Measurements from ENCODE around the gene OR51A7. TPM values are rescaled to one million over a fixed set of nuclear protein-coding genes. Genes with fewer than 3 reads are reported as not detected.

The OR51A7 gene
- total and polyA plus RNA-seq, 2 donors (not counting 1 experiment from before 2014, with no cell fraction given), result not detected

DNA sequence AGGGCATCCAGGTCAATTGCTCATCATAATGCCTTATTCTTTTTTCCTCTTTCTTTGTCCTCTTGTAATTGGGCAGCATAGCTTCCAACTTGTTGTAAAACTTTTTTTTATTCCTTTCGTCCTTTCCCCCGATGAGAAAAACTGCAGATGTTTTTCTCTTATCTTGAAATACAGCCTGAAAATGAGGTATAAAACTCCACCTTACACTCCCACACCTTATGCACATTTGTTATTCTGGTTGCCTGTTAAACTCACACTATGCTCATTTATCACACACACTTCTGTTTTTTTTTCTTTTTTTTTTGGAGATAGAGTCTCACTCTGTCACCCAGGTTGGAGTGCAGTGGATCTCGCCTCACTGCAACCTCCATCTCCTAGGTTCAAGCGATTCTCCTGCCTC lies 53.8 kb downstream of the OR51A7 start:
- Histone ChIP-seq H3K4me3 (ENCODE audit: control extremely low read depth in 1 of 5, extremely low read depth in 1 of 5, insufficient read depth in 1 of 5, low read depth in 2 of 5, low read length in 4 of 5) (no peak overlapping the region), H4K20me1 (ENCODE audit: control insufficient read depth, insufficient read depth, low read length, poor library complexity, severe bottlenecking) (no peaks in the 10 kb centered on the region), H3K9ac (ENCODE audit: low read length) (no peak overlapping the region), H3K79me2 (ENCODE audit: control insufficient read depth, insufficient read depth, low read length) (no peaks in the 10 kb centered on the region), H3K4me1 (ENCODE audit: control insufficient read depth in 2 of 2, insufficient read depth in 2 of 2, low read length in 2 of 2) (no peaks in the 10 kb centered on the region), H2AFZ (ENCODE audit: insufficient read depth, low read depth, low read length, poor library complexity, severe bottlenecking) (no peak overlapping the region), H3K27ac (ENCODE audit: low read length in 2 of 2) (no peak overlapping the region), H3K36me3 (replicated peaks in 1 of 2; ENCODE audit: control extremely low read depth in 1 of 2, control insufficient read depth in 1 of 2, extremely low read depth in 1 of 2, insufficient read depth in 2 of 2, low read length in 1 of 2) (no peaks in the 10 kb centered on the region), H3K9me3 (ENCODE audit: control extremely low read depth in 1 of 3, control insufficient read depth in 2 of 3, insufficient read depth in 1 of 3, low read length in 2 of 3) (no peaks in the 10 kb centered on the region), H3K27me3 (replicated peaks in 1 of 4; ENCODE audit: control extremely low read depth in 1 of 4, control insufficient read depth in 3 of 4, insufficient read depth in 4 of 4, low read length in 3 of 4) (no peaks in the 10 kb centered on the region), H3K4me2 (replicated peaks; ENCODE audit: low read depth, low read length, poor library complexity, severe bottlenecking) (no peak overlapping the region)
- WGBS (ENCODE audit: insufficient coverage), result 100% methylated on average over 2 of the region's 4 CpGs
- Mint-ChIP-seq H3K4me3 (no peak overlapping the region), H3K9me3 (ENCODE audit: insufficient read depth) (no peaks in the 10 kb centered on the region), H3K4me1 (no peaks in the 10 kb centered on the region), H3K27ac (no peak overlapping the region), H3K27me3 (no peaks in the 10 kb centered on the region)
- no peak for DNase-seq
- CTCF ChIA-PET, result no interaction called here
- ATAC-seq (ENCODE audit: low read depth), result no peak
- POLR2A ChIA-PET, result no interaction called here
- TF ChIP-seq EZH2 (IDR thresholded peaks at IDR 0.05; ENCODE audit: borderline replicate concordance, insufficient read depth, low read depth, low read length, poor library complexity, severe bottlenecking) (no peak), CTCF (IDR thresholded peaks at IDR 0.05) (no peak)
- intact Hi-C loops (cut with micrococcal nuclease), result no loop called here

Other genes with a start within 250 kb of the OR51A7 start
- gene OR51E2, start 205.9 kb upstream of the OR51A7 start, total RNA-seq, result not detected in 2 replicates
- gene OR51E2, start 205.9 kb upstream of the OR51A7 start, polyA plus RNA-seq, result not detected in 2 replicates
- not detected in 2 replicates for gene MMP26, start 199.0 kb upstream of the OR51A7 start, total RNA-seq
- gene MMP26, start 199.0 kb upstream of the OR51A7 start, polyA plus RNA-seq, result not detected in 2 replicates
- gene OR51F1, start 133.8 kb upstream of the OR51A7 start, total RNA-seq, result not detected in 2 replicates
- gene OR51F1, start 133.8 kb upstream of the OR51A7 start, polyA plus RNA-seq, result not detected in 2 replicates
- not detected in 2 replicates for gene OR52R1, start 99.4 kb upstream of the OR51A7 start, total RNA-seq
- gene OR52R1, start 99.4 kb upstream of the OR51A7 start, polyA plus RNA-seq, result not detected in 2 replicates
- gene OR51F2, start 82.5 kb upstream of the OR51A7 start, total RNA-seq, result not detected in 2 replicates
- not detected in 2 replicates for gene OR51F2, start 82.5 kb upstream of the OR51A7 start, polyA plus RNA-seq
- gene OR51S1, start 54.6 kb upstream of the OR51A7 start, total RNA-seq, result not detected in 2 replicates
- not detected in 2 replicates for gene OR51S1, start 54.6 kb upstream of the OR51A7 start, polyA plus RNA-seq
- not detected in 2 replicates for gene OR51T1, start 21.9 kb upstream of the OR51A7 start, total RNA-seq
- gene OR51T1, start 21.9 kb upstream of the OR51A7 start, polyA plus RNA-seq, result not detected in 2 replicates
- not detected in 2 replicates for gene OR51G2, start 15.6 kb downstream of the OR51A7 start, total RNA-seq
- not detected in 2 replicates for gene OR51G2, start 15.6 kb downstream of the OR51A7 start, polyA plus RNA-seq
- gene OR51G1, start 20.6 kb downstream of the OR51A7 start, total RNA-seq, result not detected in 2 replicates
- gene OR51G1, start 20.6 kb downstream of the OR51A7 start, polyA plus RNA-seq, result not detected in 2 replicates
- gene OR51A4, start 43.8 kb downstream of the OR51A7 start, total RNA-seq, result not detected in 2 replicates
- gene OR51A4, start 43.8 kb downstream of the OR51A7 start, polyA plus RNA-seq, result not detected in 2 replicates
- gene OR51A2, start 51.9 kb downstream of the OR51A7 start, total RNA-seq, result not detected in 2 replicates
- not detected in 2 replicates for gene OR51A2, start 51.9 kb downstream of the OR51A7 start, polyA plus RNA-seq
- gene OR51L1, start 91.1 kb downstream of the OR51A7 start, total RNA-seq, result not detected in 2 replicates
- not detected in 2 replicates for gene OR51L1, start 91.1 kb downstream of the OR51A7 start, polyA plus RNA-seq
- not detected in 2 replicates for gene OR52J3, start 142.7 kb downstream of the OR51A7 start, total RNA-seq
- gene OR52J3, start 142.7 kb downstream of the OR51A7 start, polyA plus RNA-seq, result not detected in 2 replicates
- gene OR52E2, start 155.8 kb downstream of the OR51A7 start, total RNA-seq, result not detected in 2 replicates
- gene OR52E2, start 155.8 kb downstream of the OR51A7 start, polyA plus RNA-seq, result not detected in 2 replicates
- not detected in 2 replicates for gene OR52E1, start 165.8 kb downstream of the OR51A7 start, total RNA-seq
- not detected in 2 replicates for gene OR52E1, start 165.8 kb downstream of the OR51A7 start, polyA plus RNA-seq
- not detected in 2 replicates for gene OR52A5, start 234.6 kb downstream of the OR51A7 start, total RNA-seq
- gene OR52A5, start 234.6 kb downstream of the OR51A7 start, polyA plus RNA-seq, result not detected in 2 replicates

Data from B cell (primary cell).